Parathyroid adenoma (tissue), 2 donors: ENCODE measurements around the gene CACNA1C.

Source experiments
- H2AFZ ChIP-seq: fragments of 300-600 bp; sonication (generic); one replicate; pipeline ENCODE4 v1.7.0; 2017; ENCODE audit warnings: antibody characterized with exemption, mild to moderate bottlenecking
- H3K27ac ChIP-seq: fragments of 300-600 bp; sonication (generic); one replicate; pipeline ENCODE4 v1.7.0; 2017
- H3K27me3 ChIP-seq: fragments of 300-600 bp; sonication (generic); one replicate; pipeline ENCODE4 v1.7.0; 2017; ENCODE audit warnings: low read length; ENCODE audit not compliant: control insufficient read depth, insufficient read depth
- H3K36me3 ChIP-seq: fragments of 300-600 bp; sonication (generic); one replicate; pipeline ENCODE4 v1.7.0; 2017; ENCODE audit warnings: low read length; ENCODE audit not compliant: control insufficient read depth, insufficient read depth
- H3K4me1 ChIP-seq: fragments of 300-600 bp; sonication (generic); one replicate; pipeline ENCODE4 v1.7.0; 2017; ENCODE audit warnings: control low read depth
- H3K4me2 ChIP-seq: fragments of 300-600 bp; sonication (generic); one replicate; pipeline ENCODE4 v1.7.0; 2017; ENCODE audit warnings: low read length
- H3K4me3 ChIP-seq: fragments of 300-600 bp; sonication (generic); one replicate; pipeline ENCODE4 v1.7.0; 2017; ENCODE audit warnings: low read depth, low read length
- H3K79me2 ChIP-seq: fragments of 300-600 bp; sonication (generic); one replicate; pipeline ENCODE4 v1.7.0; 2017; ENCODE audit warnings: control low read depth
- H3K9ac ChIP-seq: fragments of 300-600 bp; sonication (generic); one replicate; pipeline ENCODE4 v1.7.0; 2017; ENCODE audit warnings: mild to moderate bottlenecking
- H3K9me3 ChIP-seq: fragments of 300-600 bp; sonication (generic); one replicate; pipeline ENCODE4 v1.7.0; 2017; ENCODE audit warnings: low read length; ENCODE audit not compliant: control insufficient read depth
- TF ChIP-seq, protein P1 (sequence below): fragments of 300-600 bp; sonication (generic); IDR thresholded peaks from one replicate; pipeline ENCODE4 v1.7.0; 2017; ENCODE audit warnings: antibody characterized with exemption, mild to moderate bottlenecking
- donor health status: primary hyperparathyroidism.

The CACNA1C gene

DNA sequence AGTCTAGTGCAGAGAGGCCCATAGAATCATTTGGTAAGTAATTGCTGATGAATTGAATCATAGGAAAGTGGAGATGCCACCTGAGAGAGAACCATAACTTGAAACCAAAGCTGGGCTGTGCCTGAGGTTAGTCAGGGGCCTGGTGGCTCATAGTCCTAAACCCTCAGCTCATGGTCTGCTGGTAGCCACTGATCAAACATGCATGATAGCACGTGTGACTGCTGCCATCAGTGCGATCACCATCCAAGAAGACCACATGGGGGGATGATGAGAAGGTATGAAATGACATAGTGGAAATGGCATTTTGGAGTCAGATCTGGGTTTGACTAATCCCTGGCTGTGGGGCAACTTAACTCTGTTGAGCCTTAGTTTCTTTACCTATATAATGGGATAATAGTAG lies 190.5 kb downstream of the CACNA1C start:
- Histone ChIP-seq H3K4me1 (no peaks in the 10 kb centered on the region), H2AFZ (no peak overlapping the region), H3K9ac (no peak overlapping the region), H3K27ac (no peak overlapping the region), H3K4me2 (no peak overlapping the region), H3K9me3 (no peaks in the 10 kb centered on the region), H3K4me3 (no peak overlapping the region), H3K79me2 (no peaks in the 10 kb centered on the region), H3K27me3 (no peaks in the 10 kb centered on the region), H3K36me3 (no peaks in the 10 kb centered on the region)
- TF ChIP-seq, protein P1, sequence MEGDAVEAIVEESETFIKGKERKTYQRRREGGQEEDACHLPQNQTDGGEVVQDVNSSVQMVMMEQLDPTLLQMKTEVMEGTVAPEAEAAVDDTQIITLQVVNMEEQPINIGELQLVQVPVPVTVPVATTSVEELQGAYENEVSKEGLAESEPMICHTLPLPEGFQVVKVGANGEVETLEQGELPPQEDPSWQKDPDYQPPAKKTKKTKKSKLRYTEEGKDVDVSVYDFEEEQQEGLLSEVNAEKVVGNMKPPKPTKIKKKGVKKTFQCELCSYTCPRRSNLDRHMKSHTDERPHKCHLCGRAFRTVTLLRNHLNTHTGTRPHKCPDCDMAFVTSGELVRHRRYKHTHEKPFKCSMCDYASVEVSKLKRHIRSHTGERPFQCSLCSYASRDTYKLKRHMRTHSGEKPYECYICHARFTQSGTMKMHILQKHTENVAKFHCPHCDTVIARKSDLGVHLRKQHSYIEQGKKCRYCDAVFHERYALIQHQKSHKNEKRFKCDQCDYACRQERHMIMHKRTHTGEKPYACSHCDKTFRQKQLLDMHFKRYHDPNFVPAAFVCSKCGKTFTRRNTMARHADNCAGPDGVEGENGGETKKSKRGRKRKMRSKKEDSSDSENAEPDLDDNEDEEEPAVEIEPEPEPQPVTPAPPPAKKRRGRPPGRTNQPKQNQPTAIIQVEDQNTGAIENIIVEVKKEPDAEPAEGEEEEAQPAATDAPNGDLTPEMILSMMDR = no peak

DNA sequence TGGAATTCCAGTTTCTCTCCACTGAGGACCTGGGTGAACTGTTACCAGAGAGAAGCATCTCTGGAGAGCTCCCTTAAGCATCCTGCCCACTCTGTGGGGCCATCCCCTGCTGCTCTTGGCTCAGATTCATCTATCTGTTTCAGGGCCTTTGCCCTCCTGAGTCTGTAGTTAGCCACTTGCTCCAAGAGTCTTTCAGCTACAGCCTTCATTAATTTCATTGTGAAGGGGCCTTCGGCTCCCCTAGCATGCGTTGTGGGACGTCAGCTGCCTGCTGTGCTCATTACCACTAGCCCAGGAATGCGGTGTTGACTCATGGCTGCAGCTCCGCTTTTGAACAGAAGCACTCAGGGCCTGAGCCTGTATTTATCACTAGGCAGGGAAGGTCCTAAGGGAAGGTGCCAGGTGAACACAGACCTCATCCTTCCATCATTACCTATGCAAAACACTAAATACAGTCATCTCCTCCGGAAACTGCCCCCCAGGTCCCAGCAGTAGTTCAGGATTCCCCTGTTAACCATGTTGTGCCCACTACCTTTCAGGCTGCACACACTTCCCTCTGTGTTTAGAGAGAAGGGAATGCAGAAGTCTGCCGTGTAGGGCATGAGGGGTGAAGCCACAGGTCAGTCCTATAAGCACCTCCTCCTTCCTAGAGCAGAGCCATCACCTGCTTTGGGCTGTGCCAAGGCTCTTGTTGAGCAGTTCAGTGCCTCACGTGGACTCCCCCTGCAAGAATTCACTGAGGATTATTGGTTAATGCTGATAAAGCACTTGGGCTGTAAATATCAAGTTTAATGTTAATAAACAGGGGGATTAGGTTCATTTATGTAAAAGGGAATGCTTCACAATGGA lies 191.4 kb downstream of the CACNA1C start:
- Histone ChIP-seq H2AFZ (no peak overlapping the region), H3K9ac (no peak overlapping the region), H3K36me3 (no peaks in the 10 kb centered on the region), H3K9me3 (no peaks in the 10 kb centered on the region), H3K27ac (no peak overlapping the region), H3K4me2 (no peak overlapping the region), H3K4me3 (no peak overlapping the region), H3K79me2 (no peaks in the 10 kb centered on the region), H3K4me1 (no peaks in the 10 kb centered on the region), H3K27me3 (no peaks in the 10 kb centered on the region)
- TF ChIP-seq, protein P1 = no peak

DNA sequence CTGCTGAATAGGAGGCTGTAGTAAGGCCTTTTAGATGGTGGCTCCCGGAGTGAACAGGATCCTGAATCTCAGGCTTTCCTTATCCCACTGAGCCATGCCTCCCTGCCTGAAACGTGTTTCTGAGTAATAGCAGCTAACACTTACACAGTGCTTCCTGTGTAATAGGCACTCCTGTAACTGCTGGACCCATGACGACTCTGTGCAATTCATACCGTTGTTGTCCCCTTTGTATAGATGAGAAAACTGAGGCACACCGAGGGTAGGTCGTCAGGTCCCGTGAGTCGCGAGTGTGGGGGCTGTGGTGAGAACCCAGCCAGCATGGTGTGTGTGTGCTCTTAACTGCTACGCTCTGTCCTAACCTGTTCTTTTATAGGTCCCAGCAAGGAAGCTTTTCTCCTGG lies 193.6 kb downstream of the CACNA1C start:
- H3K27ac ChIP-seq = no peak overlapping the region
- no peak overlapping the region for H3K4me3 ChIP-seq
- no peak overlapping the region for H3K9ac ChIP-seq
- H3K4me1 ChIP-seq = no peaks in the 10 kb centered on the region
- no peak overlapping the region for H2AFZ ChIP-seq
- no peaks in the 10 kb centered on the region for H3K27me3 ChIP-seq
- no peaks in the 10 kb centered on the region for H3K79me2 ChIP-seq
- no peaks in the 10 kb centered on the region for H3K9me3 ChIP-seq
- no peaks in the 10 kb centered on the region for H3K36me3 ChIP-seq
- H3K4me2 ChIP-seq = no peak overlapping the region
- TF ChIP-seq, protein P1 = no peak

DNA sequence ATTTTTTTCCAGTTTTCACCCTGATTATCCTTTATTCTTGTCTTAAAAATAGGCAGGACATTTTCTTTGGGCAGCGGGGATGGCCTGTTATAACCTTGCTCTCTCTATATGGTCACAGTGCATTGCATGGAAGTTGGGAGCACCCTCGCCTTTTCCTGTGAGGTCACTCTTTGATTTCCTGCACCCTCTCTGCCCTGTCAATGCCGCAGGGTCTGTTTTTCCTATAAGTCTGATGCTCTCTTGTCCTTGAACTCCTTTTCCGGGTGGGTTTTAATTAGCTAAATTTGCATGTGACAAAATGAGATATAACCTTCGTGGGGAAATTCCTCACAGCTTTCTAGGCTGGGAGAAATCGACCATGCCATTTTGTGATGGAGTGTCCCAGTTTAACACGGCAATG lies 194.3 kb downstream of the CACNA1C start:
- no peak overlapping the region for H2AFZ ChIP-seq
- H3K27me3 ChIP-seq = no peaks in the 10 kb centered on the region
- H3K4me1 ChIP-seq = no peaks in the 10 kb centered on the region
- H3K79me2 ChIP-seq = no peaks in the 10 kb centered on the region
- no peak overlapping the region for H3K27ac ChIP-seq
- H3K36me3 ChIP-seq = no peaks in the 10 kb centered on the region
- H3K4me3 ChIP-seq = no peak overlapping the region
- H3K9ac ChIP-seq = no peak overlapping the region
- no peaks in the 10 kb centered on the region for H3K9me3 ChIP-seq
- no peak overlapping the region for H3K4me2 ChIP-seq
- TF ChIP-seq, protein P1 = no peak

DNA sequence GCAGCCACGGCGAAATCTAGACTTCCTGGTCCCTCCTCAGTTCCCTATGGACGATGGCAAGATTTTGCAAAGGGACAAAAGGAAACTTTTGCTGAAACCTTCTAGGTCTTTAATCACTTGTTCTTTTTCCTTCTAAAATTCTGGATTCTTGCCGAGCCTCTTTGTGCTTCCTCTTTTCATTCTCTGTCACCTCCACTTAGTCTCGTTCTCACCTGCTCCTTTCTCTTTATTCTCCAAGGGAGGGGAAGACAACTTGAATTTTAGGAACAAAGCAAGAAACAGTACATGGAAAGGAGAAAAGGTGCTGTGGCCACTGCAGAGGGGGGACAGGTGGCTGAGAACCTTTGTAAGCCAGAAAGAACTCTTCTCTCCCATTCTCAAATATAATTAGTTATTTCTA lies 194.8 kb downstream of the CACNA1C start:
- no peak overlapping the region for H3K9ac ChIP-seq
- no peaks in the 10 kb centered on the region for H3K4me1 ChIP-seq
- no peak overlapping the region for H3K4me3 ChIP-seq
- H3K27ac ChIP-seq = no peak overlapping the region
- no peak overlapping the region for H2AFZ ChIP-seq
- no peak overlapping the region for H3K4me2 ChIP-seq
- H3K27me3 ChIP-seq = no peaks in the 10 kb centered on the region
- no peaks in the 10 kb centered on the region for H3K9me3 ChIP-seq
- H3K36me3 ChIP-seq = no peaks in the 10 kb centered on the region
- H3K79me2 ChIP-seq = no peaks in the 10 kb centered on the region
- TF ChIP-seq, protein P1 = no peak
